Activated T-cell treated with anti-CD3 and anti-CD28 coated beads, Interleukin-2, amount 50 U/mL, for 1 hour (primary cell): ENCODE results near the gene SFXN2.
A peak's percentile ranks its signal among the peaks of the same experiment; 100 is the strongest.
"Not testable (repeated sequence)": the region's sequence is repeated elsewhere in the genome, so short reads cannot be mapped to it uniquely, and the experiment has no call there.

Experiments used
- DNase-seq: peaks from one replicate; pipeline ENCODE4 v3.0.0-alpha.2; 2020

SFXN2 gene

DNA sequence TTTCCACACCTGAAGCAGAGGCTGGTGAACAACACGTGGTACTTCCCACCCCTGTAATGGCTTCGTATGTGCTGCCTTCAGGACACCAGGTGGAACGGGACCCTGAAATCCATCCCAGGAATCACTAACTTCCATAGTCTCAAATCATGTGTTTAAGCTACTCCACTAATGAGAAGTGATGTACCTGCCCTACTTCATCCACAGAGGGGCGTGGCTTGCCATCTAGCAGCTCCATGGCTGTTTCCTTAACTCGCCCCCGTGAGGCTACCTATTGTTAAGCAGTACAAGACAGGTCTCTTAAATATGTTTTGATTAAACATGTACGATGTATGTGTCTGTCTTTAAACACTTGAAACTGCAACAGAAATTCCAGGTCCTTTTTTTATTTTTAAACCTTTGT, 32.0 kb upstream of the SFXN2 start:
- DNase-seq, result no peak

DNA sequence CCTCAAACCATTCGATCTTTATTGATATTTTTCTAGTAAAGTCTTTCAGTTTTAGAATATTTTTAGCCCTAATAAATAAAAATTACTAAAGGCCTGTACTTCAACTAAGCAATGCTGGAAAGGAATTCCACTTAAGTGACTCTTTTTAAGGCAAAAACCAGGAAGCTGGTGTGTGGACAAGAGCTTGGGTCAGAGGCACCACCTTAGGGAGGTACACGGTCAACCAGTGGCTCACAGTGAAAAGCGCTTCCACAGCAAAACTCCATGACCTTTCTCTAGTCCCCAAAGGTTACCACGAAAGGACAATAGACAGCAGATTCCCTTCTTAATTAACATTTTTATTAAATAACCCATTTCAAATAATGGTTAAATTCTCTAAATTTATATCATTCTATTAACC, 31.5 kb upstream of the SFXN2 start:
- DNase-seq, result no peak

DNA sequence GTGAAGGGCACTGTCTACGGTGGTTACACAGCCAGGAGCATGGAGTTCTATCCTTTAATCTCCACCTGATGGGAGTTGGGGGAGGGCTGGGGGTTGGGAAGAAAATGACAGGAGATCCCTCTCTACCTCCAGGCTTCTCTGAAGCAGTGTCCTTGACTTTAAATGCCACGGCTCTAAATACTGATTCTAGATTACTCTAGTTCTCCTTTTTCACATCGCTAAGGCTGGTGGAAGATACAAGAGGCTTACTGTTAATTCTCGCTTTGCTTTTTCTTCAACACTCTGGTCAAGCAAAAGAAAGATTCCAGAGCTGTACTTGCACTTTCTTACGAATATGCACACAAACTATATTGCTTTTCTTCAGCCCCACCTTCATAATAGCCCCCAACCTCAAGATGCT, 30.7 kb upstream of the SFXN2 start:
- DNase-seq, result no peak

DNA sequence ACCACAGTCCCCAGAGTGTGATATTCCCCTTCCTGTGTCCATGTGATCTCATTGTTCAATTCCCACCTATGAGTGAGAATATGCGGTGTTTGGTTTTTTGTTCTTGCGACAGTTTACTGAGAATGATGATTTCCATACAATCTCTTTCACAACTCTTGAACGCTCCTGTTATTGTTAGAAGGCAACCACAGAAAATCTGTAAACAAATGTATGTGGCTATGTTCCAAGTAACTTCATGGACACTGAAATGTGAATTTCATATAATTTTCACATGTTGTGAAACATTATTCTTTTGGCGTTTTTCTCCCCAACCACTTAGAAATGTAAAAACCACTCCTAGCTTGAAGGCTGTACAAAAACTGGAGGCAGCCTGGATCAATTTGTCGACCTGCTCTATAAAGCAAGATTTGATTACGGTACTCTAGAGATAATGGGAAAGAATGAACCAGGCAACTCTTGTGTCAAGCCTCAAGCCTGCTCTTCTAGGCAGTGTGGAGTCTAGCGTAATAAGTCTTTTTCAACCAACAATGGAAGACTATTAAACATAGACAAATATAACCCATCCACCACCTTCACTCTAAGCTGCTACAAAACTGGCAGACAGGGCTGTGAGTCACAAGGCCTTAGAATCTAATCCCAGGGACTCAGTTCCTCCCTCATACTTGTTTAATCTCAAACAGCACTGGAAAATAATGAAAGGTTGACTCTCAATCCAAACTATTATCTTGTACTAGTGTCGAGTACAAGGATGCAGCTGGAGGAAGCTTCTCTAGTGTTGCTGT, 23.0 kb upstream of the SFXN2 start:
- DNase-seq, result no peak

DNA sequence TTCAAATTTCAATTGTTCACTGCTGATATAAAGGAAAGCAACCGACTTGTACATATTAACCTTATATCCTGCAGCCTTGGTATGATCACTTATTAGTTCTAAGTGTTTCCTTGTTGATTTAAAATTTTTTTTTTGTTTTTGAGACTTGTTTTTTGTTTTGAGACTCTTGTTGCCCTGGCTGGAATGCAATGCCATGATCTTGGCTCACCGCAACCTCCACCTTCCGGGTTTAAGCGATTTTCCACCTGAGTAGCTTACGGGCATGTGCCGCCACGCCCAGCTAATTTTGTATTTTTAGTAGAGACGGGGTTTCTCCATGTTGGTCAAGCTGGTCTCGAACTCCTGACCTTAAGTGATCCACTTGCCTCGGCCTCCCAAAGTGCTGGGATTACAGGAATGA, 19.0 kb upstream of the SFXN2 start:
- DNase-seq, result not testable (repeated sequence)

DNA sequence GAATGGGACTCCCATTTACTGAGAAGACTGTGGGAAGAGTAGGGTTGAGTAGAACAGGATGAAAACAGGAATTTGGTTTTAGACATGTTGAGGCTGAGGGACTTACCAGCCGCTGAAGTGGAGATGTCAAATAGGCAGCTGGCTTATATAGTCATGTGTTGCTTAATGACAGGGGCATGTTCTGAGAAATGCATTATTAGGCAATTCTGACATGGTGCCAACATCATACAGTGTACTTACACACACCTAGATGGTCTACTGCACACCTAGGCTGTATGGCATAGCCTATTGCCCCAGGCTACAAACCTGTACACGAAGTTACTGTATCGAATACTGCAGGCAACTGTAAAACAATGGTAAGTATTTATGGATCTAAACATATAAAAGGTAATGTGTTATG, 17.7 kb upstream of the SFXN2 start:
- no peak for DNase-seq

DNA sequence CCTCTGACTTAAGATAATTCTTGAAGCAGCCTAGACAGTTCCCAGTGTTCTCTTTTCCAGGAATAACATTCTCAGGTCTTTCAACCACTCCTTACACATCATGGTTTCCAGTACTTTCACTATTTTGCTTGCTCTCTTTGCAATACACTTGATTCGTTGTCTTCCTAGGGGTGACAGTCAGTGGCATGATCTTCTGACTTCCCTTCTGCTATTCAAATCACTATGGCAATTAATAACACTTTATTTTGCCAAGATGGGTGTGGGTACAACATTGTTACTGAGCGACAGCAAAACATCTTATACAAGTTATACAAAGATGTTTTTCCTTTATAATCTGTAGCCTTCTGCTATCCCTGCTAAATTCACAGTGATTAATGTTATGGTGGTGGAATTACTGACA, 15.5 kb upstream of the SFXN2 start:
- DNase-seq, result no peak

DNA sequence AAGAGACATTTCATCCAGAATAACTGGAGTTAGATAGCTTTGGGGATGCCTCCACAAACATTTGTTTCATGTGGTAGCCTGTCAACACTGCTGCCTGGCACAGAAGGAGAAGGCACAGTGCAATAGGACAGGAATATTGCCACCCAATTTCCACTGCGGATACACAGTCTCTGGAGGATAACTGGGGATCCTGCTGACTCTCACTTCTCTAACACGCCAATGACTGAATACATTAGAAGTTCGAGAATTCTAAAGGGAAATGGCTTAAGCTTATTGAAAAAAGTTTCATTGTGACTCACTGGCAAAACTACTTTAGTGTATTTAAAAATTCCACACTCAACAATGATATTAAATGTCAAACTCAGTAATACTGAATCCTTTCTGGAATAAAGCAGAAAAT, 13.2 kb upstream of the SFXN2 start:
- no peak for DNase-seq

DNA sequence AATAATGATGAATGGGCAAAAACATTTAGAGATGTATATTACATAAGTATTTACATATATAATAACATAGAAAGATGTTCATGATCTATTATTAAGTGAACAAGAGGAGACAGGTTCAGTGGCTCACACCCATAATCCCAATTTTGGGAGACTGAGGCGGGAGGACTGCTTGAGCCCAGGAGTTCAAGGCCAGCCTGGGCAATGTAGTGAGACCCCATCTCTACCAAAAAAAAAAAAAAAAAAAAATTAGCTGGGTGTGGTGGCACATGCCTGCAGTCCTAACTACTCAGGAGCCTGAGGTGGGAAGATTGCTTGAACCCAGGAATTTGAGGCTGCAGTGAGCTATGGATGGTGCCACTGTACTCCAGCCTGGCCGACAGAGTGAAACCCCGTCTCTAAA, 12.6 kb upstream of the SFXN2 start:
- no peak for DNase-seq

DNA sequence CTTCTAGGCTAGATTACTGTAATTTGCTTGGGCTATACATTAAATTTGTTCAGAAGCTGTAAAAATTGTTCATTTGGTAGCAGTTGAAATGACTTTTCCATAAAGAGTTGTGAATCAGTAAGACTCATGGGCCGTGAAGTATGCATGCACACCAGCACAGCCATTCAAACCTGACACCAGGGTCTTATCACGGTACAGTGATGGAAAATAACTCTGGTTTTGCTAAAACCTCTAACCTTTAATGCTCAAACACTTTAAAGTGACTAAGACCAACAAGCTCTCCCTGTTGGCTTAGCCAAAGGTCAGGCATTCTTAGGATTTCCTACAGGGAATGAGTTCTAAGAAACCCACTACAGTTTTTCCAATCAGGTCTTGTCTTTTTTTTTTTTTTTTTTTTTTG, 11.7 kb upstream of the SFXN2 start:
- no peak for DNase-seq

DNA sequence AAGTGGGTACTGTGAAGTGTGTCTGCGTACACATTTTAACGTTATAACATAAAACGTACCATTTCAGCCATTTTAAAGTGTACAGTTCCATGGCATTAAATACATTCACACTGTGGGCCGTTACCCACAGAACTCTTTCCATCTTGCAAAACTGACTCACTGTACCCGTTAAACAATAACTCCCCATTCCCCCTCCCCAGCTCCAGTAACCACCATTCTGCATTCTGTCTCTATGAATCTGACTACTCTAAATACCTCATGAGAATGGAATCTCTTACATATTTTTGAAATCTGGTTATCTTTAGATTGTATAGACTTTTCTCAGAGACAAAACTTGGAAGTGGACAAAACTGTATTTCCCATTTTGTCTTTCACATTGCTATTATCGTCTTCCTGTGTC, 9.5 kb upstream of the SFXN2 start:
- DNase-seq, result no peak

DNA sequence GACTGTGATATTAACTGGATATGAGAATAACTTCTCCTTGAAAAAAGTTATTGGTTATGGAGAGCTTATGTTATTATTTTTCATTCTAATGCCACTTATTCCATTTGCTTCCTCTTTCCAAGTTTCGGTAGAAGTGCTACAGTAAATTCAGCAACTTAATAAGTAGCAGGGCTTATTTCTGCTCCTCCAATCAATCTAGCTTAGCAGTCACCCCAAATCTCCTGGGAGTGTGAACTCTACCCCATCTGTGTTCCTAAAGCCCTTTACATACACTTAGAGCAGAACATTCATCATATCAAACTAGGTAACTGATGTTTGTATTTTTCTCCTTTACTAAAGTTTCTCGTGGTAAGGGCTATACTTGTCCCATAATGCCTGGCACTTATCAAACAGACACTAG, 8.9 kb upstream of the SFXN2 start:
- DNase-seq, result no peak

DNA sequence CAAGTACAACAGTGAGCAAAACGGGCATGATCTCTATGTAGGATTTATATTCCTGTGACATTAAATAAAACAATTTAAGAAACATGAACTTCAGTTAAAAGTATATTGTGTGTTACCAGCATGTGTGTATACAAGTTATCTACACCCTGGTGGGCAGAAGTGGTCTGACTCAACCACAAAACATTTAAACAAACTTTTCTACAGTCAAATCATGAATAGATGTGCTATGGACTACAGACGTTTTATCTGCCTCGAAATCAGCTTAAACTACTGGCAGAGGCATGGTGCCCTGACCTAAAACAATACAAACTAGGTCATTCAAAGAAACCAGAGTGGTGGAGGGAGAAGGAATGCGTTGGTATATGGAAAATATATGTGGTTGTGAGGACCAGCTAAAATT, 3.8 kb upstream of the SFXN2 start:
- no peak for DNase-seq

DNA sequence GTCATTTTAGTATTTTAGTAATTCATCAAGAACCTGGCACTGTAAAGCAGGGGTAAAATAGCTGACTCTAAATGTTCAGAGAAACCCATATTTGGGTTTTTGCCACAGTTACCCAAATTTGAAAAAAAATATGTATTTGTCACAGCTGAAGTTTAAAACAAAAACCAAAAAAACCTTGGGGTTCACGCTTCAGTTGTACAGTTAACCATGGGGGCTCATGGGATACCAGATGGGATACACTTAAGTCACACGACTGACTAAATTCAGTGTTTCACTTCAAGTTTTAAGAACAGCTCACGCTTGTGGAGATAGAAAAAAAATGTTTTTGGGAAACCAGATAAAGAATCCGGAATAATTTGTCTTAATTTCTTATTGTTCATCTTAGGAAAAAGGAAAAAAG, 2.3 kb upstream of the SFXN2 start:
- DNase-seq, result no peak

DNA sequence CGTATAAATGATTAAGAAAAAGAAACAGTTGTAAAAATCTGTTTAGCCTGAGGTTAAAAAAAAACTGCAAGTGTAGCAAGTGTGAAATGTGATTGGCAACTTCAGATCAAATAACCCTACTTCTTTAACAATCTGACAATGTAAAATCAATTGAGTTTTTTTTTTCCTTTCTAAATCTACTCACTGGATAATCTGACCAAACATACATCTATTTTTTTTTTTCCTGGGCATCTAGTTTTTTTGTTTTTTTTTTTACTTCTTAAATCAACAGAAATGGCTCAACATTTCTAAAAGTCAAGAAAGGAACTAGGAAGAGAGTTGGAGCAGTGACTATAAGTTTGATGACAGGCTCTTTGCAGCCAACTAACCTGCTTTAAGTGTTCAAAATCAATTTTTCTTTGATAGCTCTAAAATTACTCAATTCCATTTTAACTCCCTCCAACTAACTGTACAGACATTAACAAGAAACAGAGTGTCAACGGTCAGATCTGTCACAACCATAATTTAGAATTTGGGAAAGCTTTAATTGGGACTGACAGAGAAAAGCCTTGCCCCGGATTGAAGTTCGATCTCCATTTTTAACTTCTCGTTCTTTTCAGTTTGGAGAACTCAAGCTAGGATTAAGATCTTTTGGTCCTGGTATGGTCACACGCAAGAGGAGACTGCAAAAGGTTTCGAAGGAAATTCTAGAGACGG, 1.4 kb upstream of the SFXN2 start:
- DNase-seq, result no peak

DNA sequence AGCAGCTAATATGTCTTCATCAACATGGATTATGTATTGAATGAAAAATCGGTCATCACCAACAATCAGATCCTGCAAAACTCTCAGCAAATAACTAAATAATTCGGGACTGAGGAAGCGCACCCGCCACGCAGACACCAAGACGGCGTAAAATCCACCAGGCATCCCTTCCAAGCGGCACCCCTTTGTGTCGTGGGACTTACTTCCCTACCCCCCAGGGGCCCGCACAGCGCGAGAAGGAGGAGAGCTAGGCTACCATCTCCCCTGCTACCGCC, 960 bp upstream of the SFXN2 start:
- DNase-seq, result no peak

DNA sequence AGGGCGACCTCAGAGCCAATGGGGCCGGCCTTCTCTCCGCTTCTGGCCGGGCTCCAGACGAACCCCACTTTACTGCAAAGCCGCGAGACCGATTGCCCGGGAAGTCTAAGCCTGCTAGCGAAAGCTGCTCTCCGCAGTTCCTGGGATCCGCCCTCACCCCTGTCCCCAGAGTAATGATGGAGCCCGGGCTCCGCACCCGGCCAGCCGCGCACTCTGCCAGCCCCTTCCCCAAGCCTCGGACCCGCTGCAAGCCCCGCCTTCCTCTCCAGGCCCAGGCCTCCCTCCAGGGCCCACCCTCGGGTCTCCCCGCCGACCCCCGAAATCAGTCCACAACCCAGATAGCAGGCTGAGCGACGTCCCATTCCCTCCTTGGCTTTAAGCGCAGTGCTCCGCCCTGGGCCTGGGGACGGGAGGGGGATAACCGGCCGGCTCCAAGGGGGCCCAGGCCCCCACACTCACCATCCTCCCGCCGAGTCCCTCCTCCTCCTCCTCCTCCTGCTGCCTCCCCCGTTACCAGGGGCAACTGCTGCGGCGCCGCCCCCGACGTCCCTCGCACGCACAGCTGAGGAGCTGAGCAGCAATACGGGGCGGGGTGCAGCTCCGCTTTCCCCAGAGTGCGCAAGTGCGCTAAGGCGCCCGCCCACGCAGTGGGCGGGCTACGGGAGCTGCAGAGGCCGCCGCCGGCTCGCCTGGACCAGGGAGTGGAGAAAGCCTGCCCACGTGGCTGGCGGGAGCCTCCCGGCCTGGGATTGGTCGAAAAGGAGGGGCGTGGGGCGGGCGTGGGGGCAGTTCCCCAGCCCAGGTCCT, 419 bp upstream of the SFXN2 start, which contains the start of gene ARL3:
TSS of gene ARL3 (minus strand) at position 584 of the 807 bp plus-strand sequence. CDS start at position 462, 122 bp downstream.
- DNase-seq, result peak; percentile 94

DNA sequence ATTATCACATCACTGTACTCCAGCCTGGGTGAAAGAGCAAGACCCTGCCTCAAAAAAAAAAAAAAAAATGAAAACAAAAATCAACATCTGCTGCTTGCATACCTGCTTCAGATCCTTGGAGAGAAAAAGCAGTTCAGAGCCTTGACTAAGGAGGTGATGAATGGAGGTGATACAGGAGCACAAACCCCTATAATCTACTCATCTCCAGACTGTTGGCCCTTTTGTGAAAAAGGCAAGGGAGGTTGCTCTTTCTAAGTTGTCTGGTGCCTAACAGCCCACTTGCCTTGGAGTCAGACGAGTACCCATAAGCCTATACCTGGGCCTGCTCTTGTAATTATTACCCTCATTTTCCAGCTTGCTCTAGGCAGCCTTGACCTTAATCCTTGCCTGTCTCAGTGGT, 1.4 kb downstream of the SFXN2 start:
- DNase-seq, result no peak

DNA sequence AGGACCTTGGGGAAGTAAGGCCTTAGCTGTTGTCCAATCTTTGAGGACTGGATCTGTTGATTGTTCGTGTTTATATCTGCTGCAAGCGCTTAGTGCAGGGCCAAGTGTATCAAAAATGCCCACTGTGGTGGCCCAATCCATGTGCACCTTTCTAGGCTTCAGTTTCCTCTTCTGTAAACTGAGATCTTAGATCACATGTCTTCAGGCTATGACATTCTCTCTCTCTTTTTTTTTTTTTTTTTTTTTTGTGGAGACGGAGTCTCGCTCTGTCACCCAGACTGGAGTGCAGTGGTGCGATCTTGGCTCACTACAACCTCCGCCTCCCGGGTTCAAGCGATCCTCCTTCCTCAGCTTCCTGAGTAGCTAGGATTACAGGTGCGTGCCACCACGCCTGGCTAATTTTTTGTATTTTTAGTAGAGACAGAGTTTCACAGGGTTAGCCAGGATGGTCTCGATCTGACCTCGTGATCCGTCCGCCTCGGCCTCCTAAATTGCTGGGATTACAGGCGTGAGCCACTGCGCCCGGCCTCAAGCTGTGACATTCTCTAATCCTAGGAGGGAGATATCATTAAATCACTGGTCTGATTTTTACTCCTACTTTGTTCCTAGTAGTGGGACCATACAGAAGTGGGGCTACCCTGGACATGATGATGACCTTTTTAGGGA, 2.6 kb downstream of the SFXN2 start:
- DNase-seq, result not testable (repeated sequence)

DNA sequence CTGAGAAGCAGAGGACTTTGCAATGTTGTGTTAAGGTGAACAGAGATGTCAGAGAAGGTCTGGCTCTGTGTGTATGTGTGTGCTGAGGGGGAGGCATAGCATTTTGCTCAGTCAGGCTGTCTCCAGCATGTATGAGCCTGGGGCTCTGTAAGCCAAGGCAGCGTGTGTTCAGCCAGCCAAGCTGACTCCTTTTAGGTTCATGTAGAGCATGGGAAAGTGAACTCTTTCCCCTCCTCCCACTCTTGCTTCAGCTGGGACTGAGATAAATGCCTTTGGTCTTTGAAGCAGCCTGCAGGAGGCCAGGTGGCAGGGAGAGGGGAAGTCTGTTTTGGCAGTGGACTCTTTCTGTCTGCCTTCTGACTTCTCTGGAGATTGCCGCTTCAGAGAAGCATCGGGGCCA, 3.8 kb downstream of the SFXN2 start:
- DNase-seq, result no peak

DNA sequence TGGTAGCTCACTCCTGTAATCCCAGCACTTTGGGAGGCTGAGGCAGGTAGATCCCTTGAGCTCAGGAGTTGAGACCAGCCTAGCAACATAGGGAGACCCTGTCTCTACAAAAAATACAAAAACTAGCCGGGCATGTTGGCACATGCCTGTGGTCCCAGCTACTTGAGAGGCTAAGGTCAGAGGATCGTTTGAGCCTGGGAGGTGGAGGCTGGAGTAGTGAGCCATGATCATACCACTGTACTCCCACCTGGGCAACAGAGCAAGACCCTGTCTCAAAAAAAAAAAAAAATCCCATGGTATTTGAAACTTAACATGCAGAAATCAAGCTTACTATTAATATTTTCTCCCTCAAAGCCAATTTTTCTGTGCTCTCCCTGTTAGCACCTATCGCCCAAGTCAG, 5.9 kb downstream of the SFXN2 start:
- DNase-seq, result no peak

DNA sequence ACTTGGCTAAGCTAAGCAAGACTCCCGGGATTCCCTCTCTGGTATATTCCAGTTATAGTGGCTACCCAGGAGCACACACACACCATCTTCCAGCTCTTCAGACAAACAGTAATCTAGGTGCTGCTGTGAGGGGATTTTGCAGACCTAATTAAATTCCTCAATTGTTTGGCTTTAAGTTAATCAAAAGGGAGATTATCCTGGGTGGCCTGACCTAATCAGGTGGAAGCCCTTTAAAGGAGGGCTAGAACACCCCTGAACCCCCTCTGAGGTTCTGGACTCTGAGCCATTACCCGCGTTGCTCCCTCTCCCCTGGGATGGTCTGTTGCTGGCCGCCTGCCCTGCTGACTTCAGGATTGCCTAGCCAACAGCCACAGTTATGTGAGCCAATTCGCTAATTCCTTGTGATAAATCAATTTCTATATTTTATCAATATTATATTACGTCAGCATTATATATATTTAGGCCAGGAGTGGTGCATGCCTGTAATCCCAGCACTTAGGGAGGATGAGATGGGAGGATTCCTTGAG, 6.4 kb downstream of the SFXN2 start:
- no peak for DNase-seq

DNA sequence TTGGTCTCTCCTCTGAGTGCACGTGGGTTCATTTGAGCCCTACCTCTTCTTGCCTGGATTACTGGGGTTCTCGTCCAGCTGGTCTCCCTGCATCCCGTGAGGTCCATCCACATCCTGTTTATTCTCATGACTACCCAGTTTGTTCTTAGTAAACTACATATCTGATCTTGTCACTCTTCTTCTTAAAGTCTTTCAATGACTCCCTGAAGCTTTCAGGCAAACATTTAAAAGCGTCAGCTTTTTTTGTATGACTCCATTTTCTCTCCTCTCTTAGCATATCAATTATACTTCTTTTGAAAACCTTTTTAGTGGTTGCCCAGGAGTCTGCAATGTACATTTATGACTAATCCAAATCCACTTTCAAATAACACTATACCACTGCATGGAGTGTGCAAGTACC, 7.5 kb downstream of the SFXN2 start:
- DNase-seq, result no peak
